IMR-90 (cell line): ENCODE measurements around the gene GLCE. TPM values are rescaled to one million over a fixed set of nuclear protein-coding genes. Genes with fewer than 3 reads are reported as not detected.

ENCODE experiments used
- ATAC-seq: fragments of 200-7000 bp; cut with Tn5 transposase; 2 replicates; pipeline ENCODE4 v1.9.1; 2020; ENCODE audit warnings: low read depth, mild to moderate bottlenecking, moderate library complexity
- BruUV-seq: library from RNA; stranded (reverse); fragments of 400-500 nt; replicated peaks from 2 replicates; lab custom pipeline; 2021; lab: Mats Ljungman, UMichigan
- CTCF ChIA-PET: fragments of 300-600 bp; formaldehyde crosslinking; extraction: SDS; loops from one replicate; lab custom pipeline; 2021; ENCODE audit warnings: antibody characterized with exemption; lab: Yijun Ruan, JAX
- POLR2A ChIA-PET: fragments of 300-600 bp; sonication (Branson Sonifier 250); formaldehyde crosslinking; loops from one replicate; lab custom pipeline; 2022; ENCODE audit warnings: antibody characterized with exemption; ENCODE audit not compliant: unreplicated experiment; lab: Charles Lee
- DNase-seq: peaks from one replicate; pipeline ENCODE4 v3.0.0; 2013
- H2AFZ ChIP-seq: replicated peaks from 2 replicates; pipeline ENCODE3; 2013; ENCODE audit warnings: low read length, mild to moderate bottlenecking; ENCODE audit not compliant: poor library complexity
- H2AK5ac ChIP-seq: 2 replicates; pipeline ENCODE4 v1.6.1; 2013; ENCODE audit warnings: low read depth, low read length, inconsistent platforms
- H2AK9ac ChIP-seq: replicated peaks from 2 replicates; pipeline ENCODE3; 2013; ENCODE audit warnings: mild to moderate bottlenecking, low read depth, low read length, moderate library complexity; ENCODE audit not compliant: poor library complexity
- H2BK120ac ChIP-seq: 2 replicates; pipeline ENCODE4 v1.6.1; 2013; ENCODE audit warnings: low read depth, low read length, inconsistent platforms
- H2BK15ac ChIP-seq: 3 replicates; pipeline ENCODE4 v1.6.1; 2013; ENCODE audit warnings: low read depth, low read length, inconsistent platforms
- H2BK20ac ChIP-seq: 2 replicates; pipeline ENCODE4 v1.6.1; 2013; ENCODE audit warnings: low read depth, mild to moderate bottlenecking, inconsistent platforms, low read length, moderate library complexity
- H2BK5ac ChIP-seq: 2 replicates; pipeline ENCODE4 v1.6.1; 2013; ENCODE audit warnings: mild to moderate bottlenecking, low read depth, low read length, inconsistent platforms; ENCODE audit not compliant: poor library complexity, severe bottlenecking
- H3K14ac ChIP-seq: replicated peaks from 2 replicates; pipeline ENCODE4 v1.6.1; 2013; ENCODE audit warnings: low read depth, low read length, inconsistent platforms
- H3K18ac ChIP-seq: 2 replicates; pipeline ENCODE4 v1.6.1; 2013; ENCODE audit warnings: low read depth, low read length, control low read depth
- H3K23ac ChIP-seq: 2 replicates; pipeline ENCODE4 v1.6.1; 2013; ENCODE audit warnings: low read depth, low read length, inconsistent platforms
- H3K27ac ChIP-seq: 2 replicates; pipeline ENCODE4 v1.5.1; 2013; ENCODE audit warnings: mild to moderate bottlenecking, control low read depth, low read length; ENCODE audit not compliant: insufficient read depth
- H3K27me3 ChIP-seq: 2 replicates; pipeline ENCODE4 v1.6.1; 2013; ENCODE audit warnings: low read length; ENCODE audit not compliant: control insufficient read depth, insufficient read depth
- H3K36me3 ChIP-seq: 2 replicates; pipeline ENCODE4 v1.6.1; 2013; ENCODE audit warnings: low read length, mixed read lengths; ENCODE audit not compliant: control insufficient read depth, insufficient read depth
- H3K4ac ChIP-seq: 2 replicates; pipeline ENCODE4 v1.6.1; 2013; ENCODE audit warnings: low read depth, low read length, inconsistent platforms
- H3K4me1 ChIP-seq: 2 replicates; pipeline ENCODE4 v1.6.1; 2013; ENCODE audit warnings: low read length, mixed read lengths; ENCODE audit not compliant: control insufficient read depth, insufficient read depth
- H3K4me2 ChIP-seq: 2 replicates; pipeline ENCODE4 v1.6.1; 2013; ENCODE audit warnings: low read depth, mild to moderate bottlenecking, control low read depth, low read length, moderate library complexity
- H3K4me3 ChIP-seq: 2 replicates; pipeline ENCODE4 v1.5.1; 2013; ENCODE audit warnings: low read depth, mild to moderate bottlenecking, control low read depth, low read length, moderate library complexity; ENCODE audit not compliant: insufficient read depth
- H3K56ac ChIP-seq: 2 replicates; pipeline ENCODE4 v1.6.1; 2013; ENCODE audit warnings: low read length, inconsistent platforms; ENCODE audit not compliant: insufficient read depth; ENCODE audit errors: extremely low read depth
- H3K79me1 ChIP-seq, 2 experiments: 2 replicates each; pipeline ENCODE4 v1.6.1; 2013; ENCODE audit warnings: low read length in 2 of 2, inconsistent platforms in 1 of 2, low read depth in 1 of 2
- H3K9ac ChIP-seq: 2 replicates; pipeline ENCODE4 v1.6.1; 2013; ENCODE audit warnings: low read depth, low read length, control low read depth
- H3K9me1 ChIP-seq: 2 replicates; pipeline ENCODE4 v1.6.1; 2013; ENCODE audit warnings: low read length, inconsistent platforms; ENCODE audit not compliant: insufficient read depth
- H3K9me3 ChIP-seq: 2 replicates; pipeline ENCODE4 v1.6.1; 2013; ENCODE audit warnings: low read length; ENCODE audit not compliant: control insufficient read depth, insufficient read depth
- H4K20me1 ChIP-seq: 2 replicates; pipeline ENCODE4 v1.6.1; 2013; ENCODE audit warnings: low read length, inconsistent platforms; ENCODE audit not compliant: insufficient read depth
- H4K5ac ChIP-seq: 2 replicates; pipeline ENCODE4 v1.6.1; 2013; ENCODE audit warnings: mild to moderate bottlenecking, low read depth, low read length, control low read depth
- H4K8ac ChIP-seq, 2 experiments: 2 replicates each; pipeline ENCODE4 v1.6.1; 2013; ENCODE audit warnings: low read depth in 2 of 2, low read length in 2 of 2, control low read depth in 1 of 2, inconsistent platforms in 1 of 2
- H4K91ac ChIP-seq: 2 replicates; pipeline ENCODE4 v1.6.1; 2013; ENCODE audit warnings: low read depth, low read length, inconsistent platforms; ENCODE audit not compliant: insufficient read depth
- CEBPB ChIP-seq: IDR thresholded peaks from 2 replicates; pipeline ENCODE4 v1.6.1; 2012; ENCODE audit warnings: low read depth, low read length, improper control_type of control experiment
- MAFK ChIP-seq: IDR thresholded peaks from 2 replicates; pipeline ENCODE4 v1.6.1; 2012; ENCODE audit warnings: low read depth, low read length, improper control_type of control experiment
- POLR2A ChIP-seq: IDR thresholded peaks from 2 replicates; pipeline ENCODE4 v1.6.1; 2012; ENCODE audit warnings: mild to moderate bottlenecking, low read depth, low read length
- dilution Hi-C: fragments of 300-500 bp; cut with HindIII; formaldehyde crosslinking; loops from one replicate; pipeline ENCODE4 v1.14.3; 2018; ENCODE audit warnings: low sequenced_read_pairs; ENCODE audit not compliant: unreplicated experiment
- in situ Hi-C: fragments of 300-500 bp; cut with MboI; formaldehyde crosslinking; loops from 3 replicates; pipeline ENCODE4 v1.14.3; 2019; ENCODE audit warnings: low sequenced_read_pairs, inconsistent platforms, mixed read lengths
- intact Hi-C: fragments of 100-400 bp; cut with micrococcal nuclease; formaldehyde crosslinking; loops from 2 replicates; pipeline ENCODE4 v1.10.0; 2022
- polyA plus RNA-seq, 3 experiments: library from polyadenylated mRNA; depleted of rRNA; stranded (reverse); fragments of >200 nt; gene quantifications; 2 replicates each; pipeline ENCODE4 v1.2.3, GENCODE V29; 2012; ENCODE audit warnings: low replicate concordance in 1 of 3
- total RNA-seq: library from RNA; depleted of rRNA; stranded (reverse); fragments of >200 nt; gene quantifications from 2 replicates; pipeline ENCODE4 v1.2.3, GENCODE V29; 2012

The GLCE gene
- total and polyA plus RNA-seq, 2 of the 4 experiments (the other 2 are of a cell fraction): 15.3 to 29.6 TPM

DNA sequence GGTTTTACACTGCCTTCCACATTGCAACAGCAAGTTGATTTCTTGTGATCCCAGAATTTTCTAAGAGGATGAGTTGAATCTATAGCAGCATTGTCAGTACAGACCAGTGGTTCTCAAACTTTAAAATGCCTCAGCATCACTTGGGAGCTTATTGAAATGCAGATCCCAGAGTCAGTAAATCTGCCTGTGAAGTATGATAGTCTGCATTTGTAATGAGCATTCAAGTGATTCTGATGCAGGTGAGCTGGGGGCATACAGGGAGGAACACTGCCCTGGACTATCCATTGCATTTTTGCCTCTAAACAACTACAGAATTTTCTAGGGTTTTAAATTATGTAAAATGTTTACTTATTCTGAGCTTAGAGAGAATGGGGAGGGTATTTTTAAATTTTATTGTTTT, 110.8 kb downstream of the GLCE start:
- no peak overlapping the region for H4K91ac ChIP-seq
- DNase-seq (no peak), ATAC-seq (no peak)
- H2BK120ac ChIP-seq: no peak overlapping the region
- ChIA-PET POLR2A (no interaction called here), CTCF (no interaction called here)
- H2BK5ac ChIP-seq: no peak overlapping the region
- peaks cover 8% of the 10 kb centered on the region; the same call in 1 of the 2 replicates for H3K36me3 ChIP-seq
- no peak overlapping the region for H3K4ac ChIP-seq
- H3K4me3 ChIP-seq: no peak overlapping the region
- 0 out of 2 replicates have a peak, but pooled peaks cover 3% of the 10 kb centered on the region for H3K9me1 ChIP-seq
- H4K5ac ChIP-seq: no peak overlapping the region
- H2AFZ ChIP-seq: no peak overlapping the region
- H3K27ac ChIP-seq: no peak overlapping the region
- H2AK5ac ChIP-seq: no peak overlapping the region
- no peaks in the 10 kb centered on the region for H3K9me3 ChIP-seq
- H4K8ac ChIP-seq: no peak overlapping the region
- no peak overlapping the region for H2BK20ac ChIP-seq
- intact Hi-C loops (no loop called here), dilution Hi-C loops (no loop called here), in situ Hi-C loops (no loop called here)
- TF ChIP-seq CEBPB: no peak
- no peak for TF ChIP-seq MAFK
- TF ChIP-seq POLR2A: no peak
- no peak overlapping the region for H3K18ac ChIP-seq
- no peaks in the 10 kb centered on the region for H3K27me3 ChIP-seq
- no peaks in the 10 kb centered on the region for H4K20me1 ChIP-seq
- no peaks in the 10 kb centered on the region; the same call in 1 of the 2 replicates for H3K4me1 ChIP-seq
- H2AK9ac ChIP-seq: no peak overlapping the region
- no peak overlapping the region for H2BK15ac ChIP-seq
- H3K79me1 ChIP-seq: no peaks in the 10 kb centered on the region
- H3K4me2 ChIP-seq: no peak overlapping the region
- no peak overlapping the region for H3K9ac ChIP-seq
- H3K23ac ChIP-seq: no peak overlapping the region
- BruUV-seq: no TSS peak
- H3K56ac ChIP-seq: no peak overlapping the region
- no peak overlapping the region for H3K14ac ChIP-seq
